ENCODE measurements around the gene FAM47E.
"Not testable (repeated sequence)": the region's sequence is repeated elsewhere in the genome, so short reads cannot be mapped to it uniquely, and the experiment has no call there.

Gene FAM47E

GRCh38 chr4:76283900-76284299, 32.4 kb downstream of the FAM47E start:
- H3K4me3 ChIP-seq (ENCODE audit: low read length) = no peak overlapping the region
- no peak for TF ChIP-seq ZNF274 (IDR thresholded peaks at IDR 0.05; ENCODE audit: low read depth, low read length)

GRCh38 chr4:76287811-76288210, 36.3 kb downstream of the FAM47E start:
- H3K4me3 ChIP-seq (ENCODE audit: low read length) = not testable (repeated sequence)

- TF ChIP-seq ZNF274 (IDR thresholded peaks at IDR 0.05; ENCODE audit: low read depth, low read length) = no peak
- no peak overlapping the region for H3K4me3 ChIP-seq (ENCODE audit: low read length)
These were observed 41.2 kb downstream of the FAM47E start for GRCh38 chr4:76292730-76293129.

- TF ChIP-seq ZNF274 (IDR thresholded peaks at IDR 0.05; ENCODE audit: low read depth, low read length) = no peak
- H3K4me3 ChIP-seq (ENCODE audit: low read length) = no peak overlapping the region
These were observed 42.3 kb downstream of the FAM47E start for GRCh38 chr4:76293772-76294171.

- TF ChIP-seq ZNF274 (IDR thresholded peaks at IDR 0.05; ENCODE audit: low read depth, low read length) = no peak
- no peak overlapping the region for H3K4me3 ChIP-seq (ENCODE audit: low read length)
These were observed 44.8 kb downstream of the FAM47E start for GRCh38 chr4:76296286-76296820.

GRCh38 chr4:76298227-76298626, 46.7 kb downstream of the FAM47E start:
- no peak for TF ChIP-seq ZNF274 (IDR thresholded peaks at IDR 0.05; ENCODE audit: low read depth, low read length)
- H3K4me3 ChIP-seq (ENCODE audit: low read length) = no peak overlapping the region

- TF ChIP-seq ZNF274 (IDR thresholded peaks at IDR 0.05; ENCODE audit: low read depth, low read length) = no peak
- H3K4me3 ChIP-seq (ENCODE audit: low read length) = no peak overlapping the region
These were observed 48.5 kb downstream of the FAM47E start for GRCh38 chr4:76300012-76300411.

- no peak for TF ChIP-seq ZNF274 (IDR thresholded peaks at IDR 0.05; ENCODE audit: low read depth, low read length)
- H3K4me3 ChIP-seq (ENCODE audit: low read length) = no peak overlapping the region
These were observed 49.7 kb downstream of the FAM47E start for GRCh38 chr4:76301068-76301774.

- H3K4me3 ChIP-seq (ENCODE audit: low read length) = no peak overlapping the region
- TF ChIP-seq ZNF274 (IDR thresholded peaks at IDR 0.05; ENCODE audit: low read depth, low read length) = no peak
These were observed 50.2 kb downstream of the FAM47E start for GRCh38 chr4:76301775-76302162.

- no peak for TF ChIP-seq ZNF274 (IDR thresholded peaks at IDR 0.05; ENCODE audit: low read depth, low read length)
These were observed 51.4 kb downstream of the FAM47E start for GRCh38 chr4:76302826-76303438.

GRCh38 chr4:76305033-76305687, 53.6 kb downstream of the FAM47E start:
- H3K4me3 ChIP-seq (ENCODE audit: low read length) = no peak overlapping the region
- TF ChIP-seq ZNF274 (IDR thresholded peaks at IDR 0.05; ENCODE audit: low read depth, low read length) = no peak

More at GRCh38 chr4:76302826-76303438, 51.4 kb downstream of the FAM47E start:
- H3K4me3 ChIP-seq (ENCODE audit: low read length) = no peak overlapping the region

- no peak for TF ChIP-seq ZNF274 (IDR thresholded peaks at IDR 0.05; ENCODE audit: low read depth, low read length)
These were observed 54.7 kb downstream of the FAM47E start, which contains the start of gene STBD1 for GRCh38 chr4:76305971-76306881. Gene STBD1, plus strand, starts transcription at chr4:76306733. Its CDS starts 37 bp downstream, at chr4:76306770.

GRCh38 chr4:76306882-76307659, 55.5 kb downstream of the FAM47E start:
- no peak for TF ChIP-seq ZNF274 (IDR thresholded peaks at IDR 0.05; ENCODE audit: low read depth, low read length)
- peak overlapping the region; percentile 60; the same call in 1 of the 2 replicates for H3K4me3 ChIP-seq (ENCODE audit: low read length)

More at GRCh38 chr4:76305971-76306881, 54.7 kb downstream of the FAM47E start, which contains the start of gene STBD1:
- peak within 1 kb of the TSS; percentile 60; the same call in 1 of the 2 replicates for H3K4me3 ChIP-seq (ENCODE audit: low read length)

Data from GM08714 (cell line).